Measurements from ENCODE around the gene UBXN7. TPM values are rescaled to one million over a fixed set of nuclear protein-coding genes. Genes with fewer than 3 reads are reported as not detected.
"Not testable (repeated sequence)": the region's sequence is repeated elsewhere in the genome, so short reads cannot be mapped to it uniquely, and the experiment has no call there.

Gene UBXN7
- total and polyA plus RNA-seq, 12 donors: 3.5 to 82.0 (median 24.2) TPM

DNA sequence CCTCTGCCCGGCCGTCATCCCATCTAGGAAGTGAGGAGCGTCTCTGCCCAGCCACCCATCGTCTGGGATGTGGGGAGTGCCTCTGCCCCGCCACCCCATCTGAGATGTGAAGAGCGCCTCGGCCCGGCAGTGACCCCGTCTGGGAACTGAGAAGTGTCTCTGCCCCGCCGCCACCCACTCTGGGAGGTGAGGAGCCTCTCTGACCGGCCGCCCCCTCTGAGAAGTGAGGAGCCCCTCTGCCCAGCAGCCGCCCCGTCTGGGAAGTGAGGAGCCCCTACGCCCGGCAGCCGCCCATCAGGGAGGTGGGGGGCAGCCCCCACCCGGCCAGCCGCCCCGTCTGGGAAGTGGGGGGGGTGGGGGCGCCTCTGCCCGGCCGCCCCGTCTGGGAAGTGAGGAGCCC is 46.8 kb downstream of the UBXN7 start:
- H3K27me3 ChIP-seq; H3K9me3 ChIP-seq (replicated peaks in 1 of 3); DNase-seq; H3K27ac ChIP-seq; intact Hi-C loops (cut with DNase I); H3K4me3 ChIP-seq: not testable (repeated sequence)
- H3K4me1 ChIP-seq (replicated peaks in 1 of 2): peaks cover 7 to 13% of the 10 kb centered on the region in 2 donors
- 95 to 100% (median 96%) methylated on average over 3 to 25 of the region's 25 CpGs for WGBS, 4 donors
- H3K36me3 ChIP-seq (replicated peaks in 1 of 2): peaks cover 0 to 13% of the 10 kb centered on the region in 2 donors

DNA sequence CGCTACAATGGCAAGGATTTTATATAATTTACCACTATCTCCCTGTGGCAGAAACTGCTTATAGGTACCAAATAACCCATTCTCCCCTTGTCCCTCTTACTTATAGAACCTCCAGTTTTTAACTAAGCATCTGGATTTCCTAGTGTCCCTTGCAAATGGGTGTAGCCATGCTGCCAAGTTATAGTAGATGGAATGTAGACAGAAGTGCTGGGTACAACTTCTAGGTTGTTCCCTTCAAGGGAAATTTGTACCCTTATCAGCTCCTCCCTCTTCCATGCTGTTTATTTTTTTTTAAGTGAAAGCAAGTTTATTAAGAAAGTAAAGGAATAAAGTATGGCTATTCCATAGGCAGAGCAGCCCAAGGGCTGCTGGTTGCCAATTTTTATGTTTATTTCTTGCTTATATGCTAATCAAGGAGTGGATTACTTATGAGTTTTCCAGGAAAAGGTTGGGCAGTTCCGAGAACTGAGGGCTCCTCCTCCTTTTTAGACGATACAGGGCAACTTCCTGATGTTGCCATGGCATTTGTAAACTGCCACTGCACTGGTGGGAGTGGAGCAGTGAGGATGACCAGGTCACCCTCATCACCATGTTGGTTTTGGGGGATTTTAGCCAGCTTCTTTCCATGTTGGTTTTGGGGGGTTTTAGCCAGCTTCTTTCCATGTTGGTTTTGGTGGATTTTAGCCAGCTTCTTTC is 53.9 kb downstream of the UBXN7 start:
- peaks cover 0 to 10% of the 10 kb centered on the region in 2 donors for H3K36me3 ChIP-seq (replicated peaks in 1 of 2)
- TF ChIP-seq, protein P1, sequence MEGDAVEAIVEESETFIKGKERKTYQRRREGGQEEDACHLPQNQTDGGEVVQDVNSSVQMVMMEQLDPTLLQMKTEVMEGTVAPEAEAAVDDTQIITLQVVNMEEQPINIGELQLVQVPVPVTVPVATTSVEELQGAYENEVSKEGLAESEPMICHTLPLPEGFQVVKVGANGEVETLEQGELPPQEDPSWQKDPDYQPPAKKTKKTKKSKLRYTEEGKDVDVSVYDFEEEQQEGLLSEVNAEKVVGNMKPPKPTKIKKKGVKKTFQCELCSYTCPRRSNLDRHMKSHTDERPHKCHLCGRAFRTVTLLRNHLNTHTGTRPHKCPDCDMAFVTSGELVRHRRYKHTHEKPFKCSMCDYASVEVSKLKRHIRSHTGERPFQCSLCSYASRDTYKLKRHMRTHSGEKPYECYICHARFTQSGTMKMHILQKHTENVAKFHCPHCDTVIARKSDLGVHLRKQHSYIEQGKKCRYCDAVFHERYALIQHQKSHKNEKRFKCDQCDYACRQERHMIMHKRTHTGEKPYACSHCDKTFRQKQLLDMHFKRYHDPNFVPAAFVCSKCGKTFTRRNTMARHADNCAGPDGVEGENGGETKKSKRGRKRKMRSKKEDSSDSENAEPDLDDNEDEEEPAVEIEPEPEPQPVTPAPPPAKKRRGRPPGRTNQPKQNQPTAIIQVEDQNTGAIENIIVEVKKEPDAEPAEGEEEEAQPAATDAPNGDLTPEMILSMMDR (IDR thresholded peaks at IDR 0.05): no peak
- TF ChIP-seq POLR2A (IDR thresholded peaks at IDR 0.05): no peak
- H3K27ac ChIP-seq: no peak overlapping the region
- no peaks in the 10 kb centered on the region for H3K27me3 ChIP-seq
- DNase-seq: no peak
- 71 to 89% (median 76%) methylated on average over 3 of the region's 3 CpGs for WGBS, 4 donors
- no peaks in the 10 kb centered on the region for H3K4me1 ChIP-seq (replicated peaks in 1 of 2)
- intact Hi-C loops (cut with DNase I): no loop called here
- H3K4me3 ChIP-seq: no peak overlapping the region
- no peaks in the 10 kb centered on the region for H3K9me3 ChIP-seq (replicated peaks in 1 of 3)

DNA sequence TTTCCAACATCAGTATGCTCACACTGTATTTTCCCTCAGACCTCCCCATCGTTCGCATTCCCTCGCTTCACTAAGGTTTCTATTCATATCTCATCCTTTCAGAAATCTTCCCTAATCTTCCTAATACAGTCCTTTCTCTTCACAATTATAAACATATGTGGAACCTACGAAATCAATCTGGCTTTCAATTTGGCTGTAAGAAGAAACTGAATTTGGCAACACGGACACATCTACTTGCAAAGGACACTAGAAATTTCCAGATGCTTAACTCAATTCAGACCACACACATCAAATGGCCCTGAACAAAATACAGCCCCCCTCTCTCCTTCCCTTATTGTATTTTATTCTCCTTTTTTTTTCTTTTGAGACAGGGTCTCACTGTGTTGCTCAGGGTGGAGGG is 54.9 kb downstream of the UBXN7 start:
- WGBS, 4 donors: 79 to 94% (median 91%) methylated on average over 5 of the region's 5 CpGs
- intact Hi-C loops (cut with DNase I): no loop called here
- H3K36me3 ChIP-seq (replicated peaks in 1 of 2): peaks cover 0 to 10% of the 10 kb centered on the region in 2 donors
- H3K4me1 ChIP-seq (replicated peaks in 1 of 2): no peaks in the 10 kb centered on the region
- no peaks in the 10 kb centered on the region for H3K27me3 ChIP-seq
- H3K4me3 ChIP-seq: no peak overlapping the region
- H3K27ac ChIP-seq: no peak overlapping the region
- TF ChIP-seq, protein P1 (IDR thresholded peaks at IDR 0.05): no peak
- no peak for TF ChIP-seq POLR2A (IDR thresholded peaks at IDR 0.05)
- no peak for DNase-seq
- H3K9me3 ChIP-seq (replicated peaks in 1 of 3): no peaks in the 10 kb centered on the region

DNA sequence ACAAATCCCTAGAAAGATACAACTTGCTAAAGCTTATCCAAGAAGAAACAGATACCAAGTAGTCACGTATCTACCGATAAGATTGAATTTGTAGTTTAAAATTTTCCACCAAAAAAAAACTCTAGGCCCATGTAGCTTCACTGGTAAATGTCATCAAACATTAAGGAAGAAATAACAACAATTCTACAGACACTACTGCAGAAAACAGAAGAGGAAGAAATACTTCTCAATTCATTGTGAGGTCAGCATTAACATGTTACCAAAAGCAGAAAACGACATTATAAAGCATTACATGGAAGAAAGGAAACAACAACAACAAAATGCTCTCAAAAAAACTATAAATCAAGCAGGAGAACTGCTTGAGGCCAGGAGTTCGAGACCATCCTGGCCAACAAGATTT is 66.5 kb downstream of the UBXN7 start:
- Histone ChIP-seq H3K27me3 (no peaks in the 10 kb centered on the region), H3K4me3 (no peak overlapping the region), H3K9me3 (replicated peaks in 1 of 3) (no peaks in the 10 kb centered on the region), H3K4me1 (replicated peaks in 1 of 2) (no peaks in the 10 kb centered on the region), H3K27ac (no peak overlapping the region), H3K36me3 (replicated peaks in 1 of 2) (peaks cover 0 to 43% of the 10 kb centered on the region in 2 donors)
- TF ChIP-seq, protein P1 (IDR thresholded peaks at IDR 0.05): no peak
- TF ChIP-seq POLR2A (IDR thresholded peaks at IDR 0.05): no peak
- WGBS, 4 donors: 81 to 85% (median 83%) methylated on average over 4 of the region's 4 CpGs
- no peak for DNase-seq
- intact Hi-C loops (cut with DNase I): no loop called here

GRCh38 chr3:196360586-196360985 is 71.6 kb downstream of the UBXN7 start:
- Histone ChIP-seq H3K4me3 (no peak overlapping the region), H3K36me3 (replicated peaks in 1 of 2) (peaks cover 0 to 66% of the 10 kb centered on the region in 2 donors), H3K9me3 (replicated peaks in 1 of 3) (no peaks in the 10 kb centered on the region), H3K4me1 (replicated peaks in 1 of 2) (no peaks in the 10 kb centered on the region), H3K27ac (no peak overlapping the region), H3K27me3 (no peaks in the 10 kb centered on the region)
- intact Hi-C loops (cut with DNase I): no loop called here
- 81 to 87% (median 84%) methylated on average over 7 of the region's 7 CpGs for WGBS, 4 donors
- peak in 2 of 7 donors; percentile 19 to 34 for DNase-seq
- TF ChIP-seq, protein P1 (IDR thresholded peaks at IDR 0.05): no peak
- TF ChIP-seq POLR2A (IDR thresholded peaks at IDR 0.05): no peak

- 95 to 100% (median 96%) methylated on average over 4 of the region's 4 CpGs for WGBS, 4 donors
- H3K27me3 ChIP-seq; intact Hi-C loops (cut with DNase I); H3K27ac ChIP-seq; H3K4me3 ChIP-seq; H3K9me3 ChIP-seq (replicated peaks in 1 of 3); H3K4me1 ChIP-seq (replicated peaks in 1 of 2); DNase-seq: not testable (repeated sequence)
- H3K36me3 ChIP-seq (replicated peaks in 1 of 2): peaks cover 0 to 73% of the 10 kb centered on the region in 2 donors
These were observed 73.7 kb downstream of the UBXN7 start for GRCh38 chr3:196358540-196358939.

All from adrenal gland (tissue), 12 donors.